Small intestine (tissue), 7 donors: ENCODE data around the gene PSEN2. TPM values are rescaled to one million over a fixed set of nuclear protein-coding genes. Genes with fewer than 3 reads are reported as not detected.

Experiments used
- DNase-seq, 2 donors: peaks; one replicate each; pipeline versions ENCODE4 v3.0.0 to v3.0.0-alpha.2; 2013
- FAIRE-seq: peaks from 2 replicates; lab custom pipeline; 2012; peaks lifted over from hg19 to GRCh38; lab: Jason Lieb, UNC
- H3K27ac ChIP-seq, 3 donors: one replicate each; pipeline ENCODE4 v1.5.1; 2013; ENCODE audit warnings: low read length in 2 of 3, mild to moderate bottlenecking in 2 of 3, control low read depth in 1 of 3, inconsistent platforms in 1 of 3, low read depth in 1 of 3, moderate library complexity in 1 of 3
- H3K27me3 ChIP-seq, 3 donors: one replicate each; pipeline ENCODE4 v1.6.1; 2013; ENCODE audit warnings: low read length in 3 of 3, inconsistent platforms in 1 of 3; ENCODE audit not compliant: control insufficient read depth in 3 of 3, insufficient read depth in 3 of 3
- H3K36me3 ChIP-seq, 3 donors: one replicate each; pipeline ENCODE4 v1.6.1; 2013; ENCODE audit warnings: low read length in 3 of 3, inconsistent platforms in 1 of 3, low read depth in 1 of 3, mild to moderate bottlenecking in 1 of 3, moderate library complexity in 1 of 3; ENCODE audit not compliant: control insufficient read depth in 3 of 3, insufficient read depth in 2 of 3
- H3K4me1 ChIP-seq, 3 donors: one replicate each; pipeline ENCODE4 v1.6.1; 2013; ENCODE audit warnings: low read length in 2 of 3, inconsistent platforms in 1 of 3, low read depth in 1 of 3, mild to moderate bottlenecking in 1 of 3, moderate library complexity in 1 of 3; ENCODE audit not compliant: control insufficient read depth in 3 of 3, insufficient read depth in 2 of 3
- H3K4me3 ChIP-seq, 3 donors: one replicate each; pipeline ENCODE4 v1.5.1; 2013; ENCODE audit warnings: low read length in 3 of 3, control low read depth in 1 of 3, inconsistent platforms in 1 of 3, low read depth in 1 of 3, mild to moderate bottlenecking in 1 of 3, moderate library complexity in 1 of 3
- H3K9me3 ChIP-seq, 2 donors: one replicate each; pipeline ENCODE4 v1.6.1; 2013; ENCODE audit warnings: low read depth in 1 of 2, low read length in 1 of 2; ENCODE audit not compliant: control insufficient read depth in 2 of 2, insufficient read depth in 1 of 2
- WGBS, 3 donors: extraction: QIAGEN DNeasy Blood & Tissue Kit; methylation state at CpG; one replicate each; pipeline ENCODE4 v1.1.7; 2013; 5-methylcytosine and 5-hydroxymethylcytosine counted together
- polyA plus RNA-seq, 4 donors: library from polyadenylated mRNA; stranded (reverse) in 3 of 4; unstranded in 1 of 4; fragments of 200-250 nt in 3 of 4; fragments of 120-200 nt in 1 of 4; gene quantifications; one replicate each; pipeline versions ENCODE4 v1.2.1 to v1.2.3, GENCODE V29; 2013
- donor health status: healthy with polysubstance abuse.
- donor health status: control.
- donor health status: control.
- donor health status: Bipolar disorder and iron deficiency.
- donor health status: healthy.

Gene PSEN2
- polyA plus RNA-seq, 4 donors, result 13.3 to 19.5 (median 18.4) TPM

GRCh38 chr1:226903819-226904716, 33.7 kb downstream of the PSEN2 start:
- no peak overlapping the region for H3K4me3 ChIP-seq
- H3K4me1 ChIP-seq, result no peaks in the 10 kb centered on the region
- H3K9me3 ChIP-seq, result no peaks in the 10 kb centered on the region
- whole genome bisulfite sequencing, 3 donors, result 72 to 89% (median 83%) methylated on average over 12 of the region's 12 CpGs
- peaks cover 2 to 11% (median 10%) of the 10 kb centered on the region in 3 donors for H3K36me3 ChIP-seq
- no peak overlapping the region for H3K27ac ChIP-seq
- peak in 1 of 2 donors; percentile 9 for DNase-seq
- FAIRE-seq, result no peak
- no peaks in the 10 kb centered on the region for H3K27me3 ChIP-seq

GRCh38 chr1:226904772-226905171, 34.4 kb downstream of the PSEN2 start:
- Histone ChIP-seq H3K27me3 (no peaks in the 10 kb centered on the region), H3K4me1 (no peaks in the 10 kb centered on the region), H3K27ac (no peak overlapping the region), H3K4me3 (no peak overlapping the region), H3K9me3 (no peaks in the 10 kb centered on the region), H3K36me3 (peaks cover 2 to 10% (median 9%) of the 10 kb centered on the region in 3 donors)
- FAIRE-seq (no peak), DNase-seq (no peak)
- 74 to 91% (median 79%) methylated on average over 3 of the region's 3 CpGs for WGBS, 3 donors

GRCh38 chr1:226908419-226908818, 38.0 kb downstream of the PSEN2 start:
- FAIRE-seq (no peak), DNase-seq (no peak)
- WGBS, 3 donors, result 95 to 98% (median 96%) methylated on average over 10 of the region's 10 CpGs

GRCh38 chr1:226908913-226909312, 38.5 kb downstream of the PSEN2 start:
- Histone ChIP-seq H3K27me3 (no peaks in the 10 kb centered on the region), H3K36me3 (peaks cover 0 to 5% (median 5%) of the 10 kb centered on the region in 3 donors), H3K4me1 (no peaks in the 10 kb centered on the region), H3K4me3 (no peak overlapping the region), H3K9me3 (no peaks in the 10 kb centered on the region), H3K27ac (no peak overlapping the region)
- DNase-seq, result no peak
- WGBS, 3 donors, result 47 to 100% (median 90%) methylated on average over 1 of the region's 1 CpG
- FAIRE-seq, result no peak

More at GRCh38 chr1:226908419-226908818, 38.0 kb downstream of the PSEN2 start:
- Histone ChIP-seq H3K9me3 (no peaks in the 10 kb centered on the region), H3K36me3 (peaks cover 0 to 6% (median 5%) of the 10 kb centered on the region in 3 donors), H3K4me1 (no peaks in the 10 kb centered on the region), H3K4me3 (no peak overlapping the region), H3K27me3 (no peaks in the 10 kb centered on the region), H3K27ac (no peak overlapping the region)

GRCh38 chr1:226912587-226913176, 42.3 kb downstream of the PSEN2 start:
- peak; percentile 80 to 84 for DNase-seq
- 14 to 36% (median 16%) methylated on average over 13 of the region's 13 CpGs for WGBS, 3 donors
- no peak overlapping the region for H3K4me3 ChIP-seq
- FAIRE-seq, result no peak
- peaks cover 0 to 3% of the 10 kb centered on the region in 2 donors for H3K9me3 ChIP-seq
- H3K27me3 ChIP-seq, result no peaks in the 10 kb centered on the region
- no peaks in the 10 kb centered on the region for H3K4me1 ChIP-seq
- H3K27ac ChIP-seq, result no peak overlapping the region
- peaks cover 0 to 5% (median 5%) of the 10 kb centered on the region in 3 donors for H3K36me3 ChIP-seq

GRCh38 chr1:226915672-226915995, 45.2 kb downstream of the PSEN2 start:
- 11 to 39% (median 18%) methylated on average over 3 of the region's 3 CpGs for WGBS, 3 donors
- no peak overlapping the region for H3K27ac ChIP-seq
- no peak for FAIRE-seq

GRCh38 chr1:226916497-226916896, 46.1 kb downstream of the PSEN2 start:
- WGBS, 3 donors, result 91 to 93% (median 93%) methylated on average over 2 of the region's 2 CpGs
- FAIRE-seq, result no peak

More at GRCh38 chr1:226915672-226915995, 45.2 kb downstream of the PSEN2 start:
- peaks cover 0 to 4% (median 2%) of the 10 kb centered on the region in 3 donors for H3K36me3 ChIP-seq
- H3K4me3 ChIP-seq, result no peak overlapping the region
- peaks cover 0 to 3% of the 10 kb centered on the region in 2 donors for H3K9me3 ChIP-seq
- H3K4me1 ChIP-seq, result no peaks in the 10 kb centered on the region
- DNase-seq, result peak in 1 of 2 donors; percentile 62
- H3K27me3 ChIP-seq, result no peaks in the 10 kb centered on the region

GRCh38 chr1:226919587-226919986, 49.2 kb downstream of the PSEN2 start:
- H3K27ac ChIP-seq, result no peak overlapping the region
- no peak overlapping the region for H3K4me3 ChIP-seq
- H3K36me3 ChIP-seq, result no peaks in the 10 kb centered on the region
- WGBS, 3 donors, result 72 to 95% (median 76%) methylated on average over 5 of the region's 5 CpGs
- no peak for FAIRE-seq
- H3K4me1 ChIP-seq, result no peaks in the 10 kb centered on the region
- H3K9me3 ChIP-seq, result peaks cover 0 to 3% of the 10 kb centered on the region in 2 donors
- H3K27me3 ChIP-seq, result no peaks in the 10 kb centered on the region
- DNase-seq, result no peak

More at GRCh38 chr1:226916497-226916896, 46.1 kb downstream of the PSEN2 start:
- Histone ChIP-seq H3K27ac (no peak overlapping the region), H3K4me1 (no peaks in the 10 kb centered on the region), H3K9me3 (peaks cover 0 to 3% of the 10 kb centered on the region in 2 donors), H3K36me3 (peaks cover 0 to 4% (median 0%) of the 10 kb centered on the region in 3 donors), H3K27me3 (no peaks in the 10 kb centered on the region), H3K4me3 (no peak overlapping the region)
- no peak for DNase-seq
